Ovary (tissue), 3 donors: ENCODE data around the gene PAFAH2.

ENCODE experiments used
- POLR2A ChIP-seq: fragments of 450-650 bp; IDR thresholded peaks from one replicate; pipeline ENCODE4 v1.6.1; 2017; ENCODE audit warnings: antibody characterized with exemption, mild to moderate bottlenecking, moderate library complexity
- TF ChIP-seq, protein P1 (sequence below), 3 donors: fragments of 450-650 bp in 2 of 3; fragments of 200-600 bp in 1 of 3; IDR thresholded peaks; one replicate each; pipeline versions ENCODE4 v1.5.1 to v1.8.0; 2016 to 2022; ENCODE audit warnings: antibody characterized with exemption in 3 of 3, mild to moderate bottlenecking in 1 of 3
- donor health status: DM: no; HTN: no; CAD: no.

DNA sequence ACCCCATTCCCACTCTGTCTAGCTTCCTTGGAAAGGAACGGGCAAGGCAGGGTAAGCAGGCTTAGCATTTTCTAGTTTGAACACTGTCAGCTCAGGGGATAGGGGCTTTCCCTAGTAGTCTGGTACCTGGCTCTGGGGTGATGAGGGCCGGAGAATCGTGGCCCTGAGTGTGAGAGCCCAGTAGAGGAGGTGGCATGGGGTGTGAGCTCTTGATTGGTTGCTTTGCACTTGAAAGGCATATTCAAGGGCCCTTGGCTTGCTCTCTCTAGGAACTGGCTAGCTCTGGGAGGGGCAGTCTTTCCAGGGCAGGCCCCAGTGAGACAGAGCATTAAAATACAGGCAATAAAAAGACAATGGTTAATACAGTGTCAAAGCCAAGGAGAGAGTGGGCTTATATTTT is 13.0 kb upstream of the PAFAH2 start:
- no peak for TF ChIP-seq POLR2A
- TF ChIP-seq, protein P1, sequence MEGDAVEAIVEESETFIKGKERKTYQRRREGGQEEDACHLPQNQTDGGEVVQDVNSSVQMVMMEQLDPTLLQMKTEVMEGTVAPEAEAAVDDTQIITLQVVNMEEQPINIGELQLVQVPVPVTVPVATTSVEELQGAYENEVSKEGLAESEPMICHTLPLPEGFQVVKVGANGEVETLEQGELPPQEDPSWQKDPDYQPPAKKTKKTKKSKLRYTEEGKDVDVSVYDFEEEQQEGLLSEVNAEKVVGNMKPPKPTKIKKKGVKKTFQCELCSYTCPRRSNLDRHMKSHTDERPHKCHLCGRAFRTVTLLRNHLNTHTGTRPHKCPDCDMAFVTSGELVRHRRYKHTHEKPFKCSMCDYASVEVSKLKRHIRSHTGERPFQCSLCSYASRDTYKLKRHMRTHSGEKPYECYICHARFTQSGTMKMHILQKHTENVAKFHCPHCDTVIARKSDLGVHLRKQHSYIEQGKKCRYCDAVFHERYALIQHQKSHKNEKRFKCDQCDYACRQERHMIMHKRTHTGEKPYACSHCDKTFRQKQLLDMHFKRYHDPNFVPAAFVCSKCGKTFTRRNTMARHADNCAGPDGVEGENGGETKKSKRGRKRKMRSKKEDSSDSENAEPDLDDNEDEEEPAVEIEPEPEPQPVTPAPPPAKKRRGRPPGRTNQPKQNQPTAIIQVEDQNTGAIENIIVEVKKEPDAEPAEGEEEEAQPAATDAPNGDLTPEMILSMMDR (IDR thresholded peaks at IDR 0.05): no peak
